HG02763 (cell line): ENCODE measurements around the gene PLXNA2.

Experiments
- ATAC-seq: cut with Tn5 transposase; IDR thresholded peaks from one replicate; pipeline ENCODE4 v1.9.1; 2021; ENCODE audit warnings: mild to moderate bottlenecking, moderate library complexity; ENCODE audit not compliant: unreplicated experiment

Gene PLXNA2

DNA sequence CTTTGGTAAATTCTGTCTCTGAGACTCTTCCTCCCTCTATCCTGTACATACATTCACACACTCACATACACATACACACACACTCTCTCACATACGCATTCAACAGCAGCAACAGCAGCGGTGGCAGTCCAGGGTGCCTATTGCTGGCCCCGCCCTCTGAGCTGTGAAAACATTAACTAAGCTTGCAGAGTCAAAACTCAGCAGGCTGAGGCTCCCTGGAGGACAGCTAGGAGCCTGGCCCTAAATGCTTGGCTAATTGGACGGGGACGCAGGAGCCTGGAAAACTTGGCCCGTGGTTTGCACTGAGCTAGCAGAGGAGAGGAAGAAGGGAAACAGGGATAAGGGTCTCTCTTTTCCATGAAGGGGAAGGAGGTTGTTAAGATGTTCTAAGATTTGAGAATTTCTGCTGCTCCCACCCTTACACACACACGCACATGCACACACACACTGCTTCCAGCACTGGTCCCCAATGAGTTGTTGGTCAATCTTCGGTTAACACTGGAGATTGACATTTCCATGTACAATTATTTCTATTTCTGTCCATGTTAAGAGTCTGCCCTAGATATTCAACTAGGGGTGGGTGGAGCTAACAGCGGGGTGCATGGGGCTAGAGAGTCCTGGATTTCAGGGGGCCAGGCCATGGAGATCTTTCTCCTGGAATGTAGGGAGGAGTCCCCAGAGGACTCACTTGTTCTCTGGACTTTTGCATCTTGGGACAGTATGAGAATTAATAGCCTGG, 94.2 kb downstream of the PLXNA2 start:
- no peak for ATAC-seq

DNA sequence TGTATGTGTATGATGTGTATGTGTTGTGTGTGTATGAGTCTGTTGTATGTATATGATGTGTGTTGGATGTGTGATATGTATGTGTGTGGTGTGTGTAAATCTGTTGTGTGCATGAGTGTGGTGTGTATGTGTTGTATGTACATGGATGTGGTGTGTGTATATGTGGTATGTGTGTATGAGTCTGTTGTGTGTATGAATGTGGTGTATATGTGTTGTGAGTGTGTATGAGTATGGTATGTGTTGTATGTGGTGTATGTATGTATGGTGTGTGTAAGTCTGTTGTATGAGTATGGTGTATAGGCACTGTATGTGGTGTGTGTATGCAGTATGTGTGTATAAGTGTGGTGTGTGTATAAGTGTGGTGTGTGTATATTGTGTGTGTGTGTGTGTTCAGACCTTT, 95.0 kb downstream of the PLXNA2 start:
- no peak for ATAC-seq

DNA sequence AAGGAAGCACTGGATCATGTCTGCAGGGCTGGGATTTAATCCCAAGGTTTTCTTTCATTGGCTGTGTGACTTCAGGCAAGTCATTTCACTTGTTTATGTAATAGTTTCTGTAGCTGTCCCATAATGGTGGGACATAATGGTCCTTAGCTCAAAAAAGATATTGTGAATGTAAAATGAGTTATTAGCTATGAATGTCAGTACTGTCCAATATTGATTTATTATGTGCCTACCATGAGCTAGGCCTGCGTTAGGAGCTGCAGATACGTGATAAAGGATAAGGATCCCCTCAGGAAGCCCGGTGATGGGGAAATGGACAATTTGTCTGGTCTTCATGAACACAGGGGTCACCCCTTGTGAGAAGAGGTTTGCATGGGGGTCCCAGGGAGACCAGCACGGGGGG, 95.8 kb downstream of the PLXNA2 start:
- no peak for ATAC-seq

DNA sequence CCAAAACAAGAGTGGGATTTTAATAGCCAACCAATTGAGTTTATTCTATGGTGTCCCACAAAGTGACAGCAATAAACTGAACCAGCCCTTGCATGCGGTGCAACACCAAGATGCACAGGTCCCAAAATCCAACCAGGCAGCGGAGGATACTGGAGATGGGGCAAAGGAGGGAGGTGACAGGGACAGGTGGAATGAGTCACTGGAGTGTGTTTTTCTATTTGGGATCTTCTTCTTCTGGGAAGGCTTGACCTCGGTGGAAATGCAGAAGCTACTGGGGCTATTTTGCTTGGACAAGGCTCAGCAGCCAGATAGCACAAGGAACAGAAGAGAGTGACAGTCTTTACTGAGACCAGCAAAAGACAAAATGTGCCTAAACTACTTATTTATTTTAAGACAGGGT, 97.5 kb downstream of the PLXNA2 start:
- no peak for ATAC-seq

DNA sequence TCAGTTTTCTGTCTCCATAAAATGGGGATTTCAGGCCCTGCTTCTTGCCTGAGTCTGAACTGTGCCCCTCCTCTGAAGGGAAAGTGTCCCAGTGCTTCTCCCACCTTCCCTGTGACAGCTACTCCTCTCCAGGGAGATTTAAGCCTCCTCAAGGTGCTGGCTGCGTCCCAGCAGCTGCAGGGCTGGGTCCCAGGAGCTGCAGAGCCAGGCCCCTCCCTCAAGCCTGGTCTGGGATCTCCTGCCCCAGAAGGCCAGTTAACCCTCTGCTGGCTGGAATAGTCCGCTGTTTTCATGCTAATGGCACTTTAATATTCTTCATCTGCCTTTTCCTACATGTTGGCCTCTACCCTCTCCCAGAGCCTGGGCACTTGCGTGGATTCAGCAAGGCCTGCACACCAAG, 99.0 kb downstream of the PLXNA2 start:
- ATAC-seq, result no peak

DNA sequence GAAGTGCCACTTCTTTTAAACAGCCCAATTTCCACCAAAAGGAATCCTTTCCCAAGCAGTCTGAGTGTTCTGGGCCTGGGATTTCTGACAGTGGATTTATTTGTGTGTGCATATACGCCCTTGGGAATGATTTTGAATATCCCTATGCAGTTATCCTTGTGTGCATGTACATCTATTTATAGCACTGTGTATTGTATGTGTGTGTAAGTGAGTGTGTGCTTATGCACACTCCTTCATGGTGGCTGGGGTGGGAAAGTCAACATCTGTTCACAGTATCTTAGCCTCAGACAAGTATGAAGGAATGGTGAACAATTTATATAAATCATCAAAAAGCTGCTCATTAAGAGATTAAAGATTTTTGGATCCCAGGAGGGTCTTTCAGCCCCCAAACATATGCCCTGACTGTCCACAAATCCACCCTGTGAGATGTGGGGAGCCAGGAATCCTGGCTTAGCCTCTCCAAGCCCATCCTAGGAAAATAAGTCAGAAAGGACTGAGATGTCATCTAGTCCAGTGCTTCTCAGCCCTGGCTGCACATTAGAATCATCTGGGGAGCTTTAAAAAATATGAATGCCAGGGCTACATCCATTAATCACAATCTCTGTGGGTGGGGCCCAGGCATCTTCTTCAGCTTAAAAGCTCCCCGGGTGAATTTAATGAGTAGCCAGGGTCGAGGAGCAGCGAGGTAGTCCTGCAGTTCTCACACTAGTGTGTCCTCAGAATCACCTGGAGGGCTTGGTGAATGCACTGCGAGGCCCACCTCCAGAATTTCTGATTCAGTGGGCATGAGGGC, 101.4 kb downstream of the PLXNA2 start:
- ATAC-seq, result no peak

DNA sequence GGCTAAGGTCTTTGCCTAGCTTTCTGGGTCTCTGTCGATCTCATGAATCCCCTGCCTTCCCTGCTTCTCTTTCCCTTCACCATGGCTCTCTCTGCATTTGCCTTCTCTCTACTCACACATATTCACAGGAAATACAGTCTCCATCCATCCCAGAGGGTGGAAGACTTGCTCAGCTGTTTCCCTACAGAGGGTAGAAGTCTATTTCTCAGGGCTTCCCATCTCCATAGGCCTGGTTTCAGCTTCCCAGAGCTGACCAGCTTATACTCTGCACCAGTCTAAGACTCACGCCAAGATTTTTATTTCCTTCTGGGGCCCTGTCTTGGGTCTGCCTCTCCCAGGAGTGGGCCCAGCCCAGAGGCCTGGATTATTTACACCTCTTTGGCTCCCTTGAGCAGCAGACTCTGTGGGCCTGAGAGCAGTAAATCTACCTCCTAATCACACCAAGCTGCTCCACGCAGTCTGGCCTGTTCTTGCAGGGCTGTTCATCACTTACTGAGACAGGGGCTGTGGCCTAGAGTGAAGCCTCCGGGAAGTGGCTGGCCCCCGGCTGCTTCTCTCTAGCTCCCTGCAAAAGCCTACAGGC, 102.5 kb downstream of the PLXNA2 start:
- no peak for ATAC-seq

DNA sequence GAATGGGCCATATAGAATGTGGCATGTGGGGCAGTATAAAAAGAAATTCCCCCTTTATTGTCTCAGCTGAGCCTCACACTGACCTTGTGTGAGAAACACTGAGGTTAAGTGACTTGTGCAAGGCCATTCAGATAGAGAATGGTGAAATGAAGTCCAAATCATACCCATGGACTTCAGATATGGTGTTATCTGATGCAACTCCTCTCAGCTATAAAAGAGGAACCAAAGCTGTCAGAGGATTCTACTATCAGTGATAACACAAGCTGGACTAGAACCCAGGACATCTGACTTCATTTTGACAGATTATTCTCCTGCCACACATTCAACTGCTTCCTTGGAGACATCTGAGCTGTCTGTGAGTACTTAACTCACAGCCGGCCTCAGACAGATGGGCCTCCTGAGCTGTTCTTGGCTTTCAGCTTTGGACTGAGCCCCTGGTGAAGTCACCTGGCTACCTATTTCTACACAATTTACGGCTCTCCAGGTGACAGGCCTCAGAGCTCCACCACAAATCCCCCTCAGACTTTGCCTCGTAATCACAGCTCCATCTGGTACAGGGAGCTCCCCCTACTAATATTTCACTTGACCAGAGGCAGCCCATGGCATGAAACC, 104.6 kb downstream of the PLXNA2 start:
- ATAC-seq, result no peak

DNA sequence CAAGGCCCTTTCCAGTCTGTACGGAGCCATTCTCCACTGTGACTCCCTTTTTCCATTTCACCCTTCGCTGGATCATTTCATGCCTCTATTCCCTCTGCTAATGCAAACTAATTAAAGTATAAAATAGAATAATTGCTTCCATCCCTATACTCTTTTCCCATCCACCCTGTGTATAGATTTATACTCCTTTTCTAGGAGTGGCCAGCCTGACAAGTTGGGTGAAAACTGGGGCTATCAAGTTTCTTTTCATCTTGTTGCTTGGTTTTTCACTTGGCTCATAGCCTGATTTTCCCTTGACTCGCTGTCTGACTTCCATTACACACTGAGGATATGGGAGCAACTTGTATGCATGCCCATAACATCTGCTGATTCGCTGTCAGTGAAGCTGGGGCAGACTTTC, 107.0 kb downstream of the PLXNA2 start:
- ATAC-seq, result no peak

DNA sequence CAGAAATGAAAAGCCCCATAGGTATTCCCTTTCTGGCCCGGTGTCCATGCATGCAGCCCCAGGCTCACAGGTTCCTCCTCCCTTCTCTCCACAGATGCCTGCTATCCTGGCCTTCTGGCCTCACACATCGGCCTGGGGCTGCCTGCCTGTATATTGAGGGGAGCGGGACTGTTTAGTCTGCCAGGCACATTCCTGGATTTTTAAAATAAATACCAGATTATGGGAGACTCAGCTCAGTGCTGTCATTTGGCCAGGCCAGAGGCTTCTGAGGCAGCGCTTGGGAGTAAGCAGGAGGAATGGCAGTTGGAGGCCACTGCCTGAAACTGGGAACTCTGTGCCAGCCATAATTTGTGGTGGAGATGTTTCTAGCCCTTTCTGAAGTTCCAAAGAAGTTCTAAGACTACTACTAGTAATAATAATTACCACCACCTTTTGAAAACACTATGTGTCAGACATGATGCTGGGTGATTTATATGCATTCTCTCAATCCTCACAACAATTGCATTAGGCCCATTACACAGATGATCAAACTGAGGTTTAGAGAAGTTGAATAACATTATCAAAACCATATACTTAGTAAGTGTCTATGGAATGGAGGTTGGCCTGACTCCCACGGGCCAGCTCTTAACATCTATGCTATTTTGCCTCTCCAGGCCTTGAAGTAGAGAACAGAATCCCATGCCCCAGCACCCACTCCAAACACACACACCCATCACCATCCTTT, 107.6 kb downstream of the PLXNA2 start:
- no peak for ATAC-seq

DNA sequence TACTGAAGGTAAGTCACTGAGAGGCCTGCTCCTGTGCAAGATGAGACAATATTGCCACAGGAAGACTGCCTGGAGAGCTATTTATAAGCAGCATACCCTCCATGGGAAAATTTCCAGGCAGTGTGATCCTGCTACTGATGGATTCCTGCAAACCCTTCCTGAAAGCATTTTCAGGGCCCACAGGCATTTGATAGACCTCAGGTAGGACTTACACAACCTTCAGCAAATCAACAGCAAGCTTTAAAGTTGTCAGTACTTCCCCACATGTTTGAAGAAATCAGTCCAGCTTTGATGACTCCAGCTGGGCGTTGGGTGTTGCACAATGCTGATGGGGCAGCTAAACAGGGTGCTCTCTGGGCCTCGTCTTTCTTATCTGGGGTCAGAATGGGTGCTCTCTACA, 108.8 kb downstream of the PLXNA2 start:
- no peak for ATAC-seq

DNA sequence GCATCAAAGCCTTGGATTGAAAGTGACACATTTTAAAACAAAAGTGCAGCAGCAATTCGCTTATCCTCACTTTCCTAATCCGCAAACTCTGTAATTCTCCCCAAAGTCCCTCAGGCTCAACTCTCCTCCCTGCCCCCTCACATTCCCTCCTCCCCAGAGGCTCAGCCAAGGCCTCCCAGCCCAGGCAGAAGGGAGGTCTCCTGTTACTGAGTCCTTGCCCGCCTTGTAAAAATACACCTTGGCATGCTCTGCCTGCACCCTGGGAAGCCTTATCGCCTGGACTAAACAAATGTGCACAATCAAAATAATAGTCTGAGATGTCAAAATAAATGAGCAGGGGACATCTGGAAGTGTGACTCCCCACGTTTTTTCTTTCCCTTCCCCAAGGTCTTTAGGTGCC, 109.7 kb downstream of the PLXNA2 start:
- ATAC-seq, result no peak

DNA sequence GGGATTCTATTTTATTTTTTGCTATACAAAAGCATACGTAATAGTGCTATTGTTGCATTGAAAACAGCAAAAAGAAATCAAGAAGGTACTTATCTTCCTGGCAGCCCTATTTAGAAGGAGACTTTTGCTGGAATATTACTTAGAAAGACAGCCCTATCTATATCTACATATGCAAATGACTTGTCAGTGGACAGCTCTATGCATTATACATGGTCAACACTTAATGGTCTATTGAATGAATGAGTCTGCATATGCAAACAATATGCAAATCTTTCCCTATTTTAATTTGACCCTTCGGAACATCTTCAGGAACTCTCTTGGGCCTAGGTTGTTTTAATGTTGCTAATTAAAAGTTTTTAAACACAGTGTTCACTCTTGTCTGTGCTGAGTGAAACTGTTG, 110.8 kb downstream of the PLXNA2 start:
- ATAC-seq, result no peak

DNA sequence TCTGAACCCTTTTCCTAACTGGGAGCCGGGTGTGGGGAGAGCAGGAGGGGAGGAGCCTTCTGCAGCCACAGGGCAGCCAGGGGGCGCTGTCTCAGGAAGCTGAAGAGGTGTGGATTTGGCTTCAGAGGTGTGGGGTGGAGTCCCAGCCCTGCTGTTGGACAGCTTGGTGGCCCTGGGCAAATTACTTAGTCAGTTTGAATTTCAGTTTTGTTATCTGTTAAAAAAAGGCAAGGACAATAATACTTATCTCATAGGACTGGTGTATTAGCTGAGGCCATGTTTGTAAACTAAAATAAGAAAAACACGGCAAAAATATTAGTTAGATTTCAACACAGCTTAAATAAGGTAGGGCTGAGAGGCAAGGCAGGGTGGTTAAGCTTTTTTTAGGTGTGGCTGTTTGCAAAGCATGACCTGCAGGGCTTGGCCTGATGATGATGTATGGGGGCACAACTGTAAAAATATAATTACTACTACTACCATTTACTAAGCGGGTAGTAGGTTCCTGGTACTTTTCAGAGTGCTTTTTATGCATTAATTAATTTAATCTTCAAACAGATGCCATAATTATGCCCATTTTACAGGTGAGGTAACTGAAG, 111.8 kb downstream of the PLXNA2 start:
- peak; percentile 85 for ATAC-seq

DNA sequence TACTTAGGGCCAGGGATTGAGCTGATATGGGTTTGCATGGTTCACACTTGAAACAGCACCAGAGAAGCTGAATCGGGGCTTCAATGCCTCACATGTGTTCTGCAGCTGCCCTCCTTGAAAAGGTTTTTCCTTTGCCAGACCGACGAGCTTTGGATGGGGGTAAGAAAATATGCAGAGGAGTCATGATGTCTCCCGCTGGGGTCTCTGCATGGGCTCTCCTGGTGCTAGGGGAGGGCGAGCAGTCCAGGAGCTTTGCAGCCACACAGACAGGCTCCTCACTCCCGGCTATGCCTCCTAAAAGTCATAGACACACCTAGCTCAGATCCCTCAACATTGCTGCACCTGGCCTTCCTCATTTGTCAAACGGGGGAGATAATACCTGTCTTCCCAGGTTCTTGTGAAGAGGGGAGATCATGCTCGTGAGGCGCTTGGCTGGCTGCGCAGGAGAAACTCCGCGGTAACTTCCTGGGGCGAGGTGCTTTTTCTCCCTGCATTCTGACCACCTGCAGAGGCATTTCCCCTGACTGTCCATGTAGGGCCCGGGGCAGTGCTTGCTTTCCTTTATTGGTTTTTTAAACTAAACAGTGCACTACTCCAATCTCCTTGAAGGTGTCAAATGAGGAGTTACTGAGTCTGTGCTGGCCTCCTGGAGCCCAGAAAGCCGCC, 112.4 kb downstream of the PLXNA2 start:
- ATAC-seq, result peak; percentile 29

DNA sequence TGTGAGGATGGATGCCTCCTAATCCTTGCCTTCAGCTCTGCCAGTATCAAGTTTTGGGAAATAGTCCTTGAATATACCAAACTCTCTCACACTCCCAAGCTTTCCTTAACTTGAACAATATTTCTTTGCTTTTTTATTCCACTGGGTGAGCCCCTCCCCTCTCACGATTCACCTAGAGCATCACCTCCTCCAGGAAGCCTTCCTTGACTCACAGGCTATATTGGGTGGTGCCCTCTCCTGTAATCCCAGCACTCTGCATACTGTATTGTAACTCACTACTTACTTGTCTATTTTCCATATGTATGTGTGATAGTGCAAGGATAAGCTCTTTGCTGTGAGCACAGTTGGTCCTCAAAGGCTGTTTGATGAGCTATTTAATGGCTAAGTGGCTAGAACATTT, 114.7 kb downstream of the PLXNA2 start:
- no peak for ATAC-seq

DNA sequence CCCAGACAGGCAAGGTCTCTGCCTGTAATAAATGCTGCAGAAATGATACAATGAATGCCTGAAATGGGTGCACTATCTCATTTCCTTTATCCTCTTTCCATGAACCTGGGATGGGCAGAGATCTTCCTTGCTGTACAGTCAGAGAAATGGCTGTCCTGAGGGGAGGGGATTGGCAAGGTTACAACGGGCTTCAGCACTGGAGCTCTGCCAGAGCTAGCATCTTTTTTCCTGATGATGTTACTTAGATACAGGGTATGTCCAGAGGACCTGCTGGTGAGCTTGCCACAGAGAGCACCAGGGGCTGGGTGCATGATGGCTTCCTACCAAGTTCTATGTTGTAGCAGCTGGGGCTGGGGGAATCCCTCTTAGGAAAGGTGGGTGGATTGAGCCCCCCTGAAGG, 115.1 kb downstream of the PLXNA2 start:
- no peak for ATAC-seq

DNA sequence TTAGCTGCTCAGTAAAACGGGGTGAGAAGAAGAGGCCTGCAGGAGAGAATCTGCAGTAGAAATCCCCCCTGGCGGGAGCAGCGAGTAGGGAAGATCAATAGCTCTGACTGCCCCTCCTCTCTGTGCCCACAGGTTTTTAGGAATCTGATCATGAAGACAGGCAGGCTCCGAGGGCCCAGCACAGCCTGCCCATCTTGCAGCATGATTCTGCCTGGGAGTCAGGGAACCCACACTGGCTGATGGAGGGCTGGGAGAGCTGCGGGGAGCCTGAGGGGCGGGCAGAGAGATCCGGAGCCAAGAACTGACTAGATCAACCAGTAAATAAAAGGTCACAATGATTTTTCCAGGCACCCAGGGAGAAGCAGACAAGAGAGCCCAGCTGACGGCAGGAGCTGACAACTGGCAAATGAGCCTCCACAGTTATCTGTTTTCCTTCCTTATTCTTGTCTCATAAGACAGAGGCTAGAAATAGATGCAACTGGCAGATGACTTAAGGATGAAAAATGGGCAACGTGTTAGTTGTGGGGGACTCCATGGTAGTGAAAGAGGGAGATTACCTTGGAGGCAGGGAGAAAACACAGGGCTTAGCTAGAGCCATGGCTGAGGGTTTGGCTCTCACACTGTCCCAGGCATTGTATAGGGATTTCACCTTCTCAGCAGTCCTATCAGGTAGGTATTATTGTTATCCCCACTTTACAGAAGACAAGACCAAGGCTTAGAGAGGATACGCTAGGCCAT, 116.2 kb downstream of the PLXNA2 start:
- no peak for ATAC-seq

DNA sequence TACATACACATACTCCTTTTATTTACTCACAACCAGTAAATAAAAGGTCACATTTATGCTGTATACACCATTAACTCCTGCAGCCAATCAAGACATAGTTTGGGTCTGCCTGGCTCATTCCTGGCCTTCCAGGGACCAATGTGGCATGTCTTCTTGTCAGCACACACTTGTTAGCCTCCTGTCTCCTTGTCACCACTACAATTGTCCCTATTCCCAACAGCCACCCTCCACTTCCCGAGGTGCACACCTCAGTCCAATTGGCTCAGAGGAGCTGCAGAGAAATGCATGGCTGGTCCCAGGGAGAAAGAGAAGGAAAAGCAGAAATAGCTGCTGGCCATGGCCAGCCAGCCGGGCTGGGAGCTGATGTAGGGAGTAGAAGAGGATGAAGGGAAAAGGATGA, 116.9 kb downstream of the PLXNA2 start:
- no peak for ATAC-seq
